GM21576 (cell line): ENCODE results near the gene SNRPB.

Experiments
- ATAC-seq: cut with Tn5 transposase; IDR thresholded peaks from one replicate; pipeline ENCODE4 v1.9.1; 2021; ENCODE audit warnings: mild to moderate bottlenecking, moderate library complexity; ENCODE audit not compliant: unreplicated experiment

SNRPB gene

GRCh38 chr20:2430538-2430937 lies 40.1 kb downstream of the SNRPB start:
- no peak for ATAC-seq

- no peak for ATAC-seq
These were observed 41.5 kb downstream of the SNRPB start for GRCh38 chr20:2429051-2429450.

- ATAC-seq, result no peak
These were observed 49.3 kb downstream of the SNRPB start for GRCh38 chr20:2421247-2421646.

GRCh38 chr20:2420510-2420909 lies 50.1 kb downstream of the SNRPB start:
- no peak for ATAC-seq

- ATAC-seq, result no peak
These were observed 52.2 kb downstream of the SNRPB start for GRCh38 chr20:2418388-2418787.

- no peak for ATAC-seq
These were observed 53.4 kb downstream of the SNRPB start for GRCh38 chr20:2417213-2417541.

GRCh38 chr20:2416541-2417212 lies 53.9 kb downstream of the SNRPB start:
- ATAC-seq, result no peak
